Activated CD8-positive, alpha-beta memory T cell treated with anti-CD3 and anti-CD28 coated beads, Interleukin-2, amount 50 U/mL, for 4 hours (primary cell): ENCODE measurements around the gene GALNT9.

Experiments
- DNase-seq: peaks from one replicate; pipeline ENCODE4 v3.0.0-alpha.2; 2020

The GALNT9 gene

GRCh38 chr12:132166093-132166492, 163.3 kb downstream of the GALNT9 start:
- no peak for DNase-seq

- no peak for DNase-seq
Observed at GRCh38 chr12:132165584-132165983, 163.8 kb downstream of the GALNT9 start.

- DNase-seq, result no peak
Observed at GRCh38 chr12:132164426-132164825, 165.0 kb downstream of the GALNT9 start.

GRCh38 chr12:132163911-132164288, 165.5 kb downstream of the GALNT9 start:
- no peak for DNase-seq

- DNase-seq, result no peak
Observed at GRCh38 chr12:132163041-132163910, 166.1 kb downstream of the GALNT9 start.

GRCh38 chr12:132162508-132163031, 166.8 kb downstream of the GALNT9 start:
- no peak for DNase-seq

GRCh38 chr12:132161796-132162507, 167.4 kb downstream of the GALNT9 start:
- no peak for DNase-seq

GRCh38 chr12:132161036-132161781, 168.2 kb downstream of the GALNT9 start:
- peak; percentile 9 for DNase-seq

- DNase-seq, result peak; percentile 15
Observed at GRCh38 chr12:132160601-132161035, 168.8 kb downstream of the GALNT9 start.

GRCh38 chr12:132160016-132160415, 169.4 kb downstream of the GALNT9 start:
- DNase-seq, result peak; percentile 9

GRCh38 chr12:132159555-132160003, 169.8 kb downstream of the GALNT9 start:
- DNase-seq, result peak; percentile 12

- DNase-seq, result peak; percentile 12
Observed at GRCh38 chr12:132158677-132159554, 170.5 kb downstream of the GALNT9 start.

GRCh38 chr12:132157733-132158409, 171.5 kb downstream of the GALNT9 start:
- DNase-seq, result no peak

GRCh38 chr12:132156573-132157325, 172.6 kb downstream of the GALNT9 start:
- DNase-seq, result no peak

- no peak for DNase-seq
Observed at GRCh38 chr12:132155771-132156572, 173.4 kb downstream of the GALNT9 start.

- no peak for DNase-seq
Observed at GRCh38 chr12:132154941-132155770, 174.2 kb downstream of the GALNT9 start.

- DNase-seq, result no peak
Observed at GRCh38 chr12:132154341-132154761, 175.0 kb downstream of the GALNT9 start.

GRCh38 chr12:132153501-132154340, 175.7 kb downstream of the GALNT9 start:
- DNase-seq, result peak; percentile 68
